Neural cell (in vitro differentiated cells): Measurements from ENCODE around the gene PTPRN2. TPM values are rescaled to one million over a fixed set of nuclear protein-coding genes. Genes with fewer than 3 reads are reported as not detected.

Source experiments
- H2AFZ ChIP-seq: fragments of 200-600, 300-800 bp; sonication (generic), shearing (Covaris generic); 2 replicates; pipeline ENCODE4 v1.6.0; 2014; ENCODE audit warnings: low read depth, mild to moderate bottlenecking, antibody characterized with exemption, low read length, moderate library complexity
- H3F3A ChIP-seq: fragments of 200-600 bp; shearing (Covaris generic); 2 replicates; pipeline ENCODE4 v1.6.1; 2016; ENCODE audit warnings: mild to moderate bottlenecking, moderate library complexity, mixed read lengths, antibody characterized with exemption, low read length; ENCODE audit not compliant: insufficient read depth, poor library complexity, severe bottlenecking
- H3K27ac ChIP-seq: fragments of 200-600, 300-800 bp; sonication (generic), shearing (Covaris generic); 2 replicates; pipeline ENCODE4 v1.5.1; 2014; ENCODE audit warnings: mild to moderate bottlenecking, low read length, moderate library complexity
- H3K27me3 ChIP-seq: fragments of 300-800, 200-600 bp; sonication (generic), shearing (Covaris generic); 2 replicates; pipeline ENCODE4 v1.6.0; 2014; ENCODE audit warnings: mild to moderate bottlenecking, low read depth, low read length, moderate library complexity; ENCODE audit not compliant: insufficient read depth
- H3K36me3 ChIP-seq: fragments of 300-800, 200-600 bp; sonication (generic), shearing (Covaris generic); 2 replicates; pipeline ENCODE4 v1.5.1; 2014; ENCODE audit warnings: mild to moderate bottlenecking, antibody characterized with exemption, low read length, moderate library complexity; ENCODE audit not compliant: insufficient read depth
- H3K4me2 ChIP-seq: fragments of 300-800, 200-600 bp; sonication (generic), shearing (Covaris generic); 2 replicates; pipeline ENCODE4 v1.6.0; 2014; ENCODE audit warnings: mild to moderate bottlenecking, low read length
- H3K4me3 ChIP-seq: fragments of 300-800, 200-600 bp; sonication (generic), shearing (Covaris generic); 2 replicates; pipeline ENCODE4 v1.5.1; 2014; ENCODE audit warnings: mild to moderate bottlenecking, low read length, moderate library complexity
- H3K79me2 ChIP-seq: fragments of 200-600 bp; shearing (Covaris generic); replicated peaks from 2 replicates; pipeline ENCODE4 v1.6.0; 2014; ENCODE audit warnings: mild to moderate bottlenecking, low read length, moderate library complexity; ENCODE audit not compliant: insufficient read depth
- H3K9ac ChIP-seq: fragments of 300-800, 200-600 bp; sonication (generic), shearing (Covaris generic); 2 replicates; pipeline ENCODE4 v1.6.1; 2016; ENCODE audit warnings: mild to moderate bottlenecking, low read length, mixed read lengths
- H3K9me2 ChIP-seq: fragments of 200-600 bp; shearing (Covaris generic); 2 replicates; pipeline ENCODE4 v1.6.1; 2016; ENCODE audit warnings: mild to moderate bottlenecking, low read length, mixed read lengths; ENCODE audit not compliant: insufficient read depth
- H3K9me3 ChIP-seq: fragments of 200-600, 300-800 bp; sonication (generic), shearing (Covaris generic); 2 replicates; pipeline ENCODE4 v1.6.1; 2016; ENCODE audit warnings: mild to moderate bottlenecking, mixed run types, low read length, moderate library complexity, mixed read lengths
- H4K20me1 ChIP-seq: fragments of 200-600 bp; shearing (Covaris generic); 2 replicates; pipeline ENCODE4 v1.6.1; 2016; ENCODE audit warnings: mild to moderate bottlenecking, mixed run types; ENCODE audit not compliant: insufficient read depth
- EP300 ChIP-seq: fragments of 450-650 bp; conservative IDR thresholded peaks from 2 replicates; pipeline ENCODE4 v1.6.1; 2014; ENCODE audit warnings: antibody characterized with exemption, mild to moderate bottlenecking, moderate library complexity; ENCODE audit not compliant: poor library complexity, severe bottlenecking
- EZH2 ChIP-seq: fragments of 200-600, 300-800 bp; shearing (Covaris generic), sonication (generic); IDR thresholded peaks from 2 replicates; pipeline ENCODE4 v1.6.1; 2014; ENCODE audit warnings: antibody characterized with exemption, low read length, borderline replicate concordance, mild to moderate bottlenecking; ENCODE audit not compliant: insufficient read depth, poor library complexity, severe bottlenecking
- MXI1 ChIP-seq: fragments of 450-650 bp; conservative IDR thresholded peaks from 2 replicates; pipeline ENCODE4 v1.6.1; 2014; ENCODE audit warnings: antibody characterized with exemption, mild to moderate bottlenecking; ENCODE audit not compliant: poor library complexity, severe bottlenecking
- POLR2AphosphoS5 ChIP-seq: IDR thresholded peaks from 2 replicates; pipeline ENCODE4 v1.6.1; 2012
- RAD21 ChIP-seq: fragments of 450-650 bp; conservative IDR thresholded peaks from 2 replicates; pipeline ENCODE4 v1.6.1; 2014; ENCODE audit warnings: antibody characterized with exemption, mild to moderate bottlenecking, moderate library complexity
- SMC3 ChIP-seq: fragments of 450-650 bp; conservative IDR thresholded peaks from 2 replicates; pipeline ENCODE4 v1.6.1; 2014; ENCODE audit warnings: antibody characterized with exemption, mild to moderate bottlenecking, moderate library complexity; ENCODE audit not compliant: poor library complexity
- TAF1 ChIP-seq: IDR thresholded peaks from 2 replicates; pipeline ENCODE4 v1.6.1; 2012; ENCODE audit warnings: low read depth
- polyA plus RNA-seq: library from polyadenylated mRNA; depleted of rRNA; stranded (reverse); fragments of >200 nt; gene quantifications from 2 replicates; pipeline ENCODE4 v1.2.3, GENCODE V29; 2014
- TF ChIP-seq, protein P1 (sequence below): IDR thresholded peaks from 2 replicates; pipeline ENCODE4 v1.6.1; 2012; ENCODE audit warnings: borderline replicate concordance

The PTPRN2 gene
- polyA plus RNA-seq, 1 donor from 2014 or later = 31.0 TPM

DNA sequence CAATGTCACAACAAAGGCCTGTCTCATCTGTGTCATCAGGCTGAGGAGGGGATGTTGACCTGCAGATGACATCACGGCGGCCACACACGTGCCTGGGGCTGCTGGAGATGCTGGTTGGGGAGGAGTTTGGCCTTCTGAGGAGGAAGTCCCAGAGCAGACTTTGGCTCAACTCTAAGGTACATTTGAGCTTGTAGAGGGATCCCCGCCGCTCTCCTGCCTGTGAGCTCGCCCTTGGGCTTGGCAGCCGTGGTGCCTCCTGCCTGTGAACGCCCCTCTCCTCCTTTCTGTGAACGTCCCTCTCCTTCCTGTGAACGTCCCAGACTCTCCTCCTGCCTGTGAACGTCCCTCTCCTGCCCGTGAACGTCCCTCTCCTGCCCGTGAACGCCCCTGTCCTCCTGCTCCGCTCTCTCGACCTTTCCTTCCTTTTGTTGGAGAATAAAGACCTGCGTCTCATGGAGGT lies 1074.4 kb downstream of the PTPRN2 start:
- Histone ChIP-seq H3K9ac (no peak overlapping the region), H3K27me3 (no peaks in the 10 kb centered on the region), H3K79me2 (no peaks in the 10 kb centered on the region), H4K20me1 (no peaks in the 10 kb centered on the region), H3K36me3 (no peaks in the 10 kb centered on the region), H3K9me3 (no peaks in the 10 kb centered on the region), H3K9me2 (no peaks in the 10 kb centered on the region), H3F3A (no peaks in the 10 kb centered on the region), H3K27ac (no peak overlapping the region), H3K4me3 (no peak overlapping the region), H3K4me2 (no peak overlapping the region), H2AFZ (no peak overlapping the region)
- TF ChIP-seq EZH2 = no peak
- TF ChIP-seq TAF1 = no peak
- no peak for TF ChIP-seq RAD21

DNA sequence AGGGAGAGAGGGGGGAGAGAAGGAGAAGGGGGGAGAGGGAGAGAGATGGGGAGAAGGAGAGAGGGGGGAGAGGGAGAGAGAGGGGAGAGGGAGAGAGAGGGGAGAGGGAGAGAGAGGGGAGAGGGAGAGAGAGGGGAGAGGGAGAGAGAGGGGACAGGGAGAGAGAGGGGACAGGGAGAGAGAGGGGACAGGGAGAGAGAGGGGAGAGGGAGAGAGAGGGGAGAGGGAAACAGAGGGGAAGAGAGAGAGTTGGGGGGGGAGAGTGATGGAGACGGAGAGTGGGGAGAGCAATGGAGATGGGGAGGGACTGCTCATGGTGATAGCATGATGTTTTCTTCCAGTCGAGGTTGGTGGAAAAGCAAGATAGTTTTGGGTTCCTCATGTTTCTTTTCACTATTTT lies 1078.4 kb downstream of the PTPRN2 start:
- no peaks in the 10 kb centered on the region for H3K36me3 ChIP-seq
- no peaks in the 10 kb centered on the region for H3K27me3 ChIP-seq
- no peaks in the 10 kb centered on the region for H3K79me2 ChIP-seq
- no peaks in the 10 kb centered on the region for H3K9me2 ChIP-seq
- no peaks in the 10 kb centered on the region for H3F3A ChIP-seq
- no peak overlapping the region for H3K4me2 ChIP-seq
- H4K20me1 ChIP-seq = no peaks in the 10 kb centered on the region
- no peak overlapping the region for H3K4me3 ChIP-seq
- H3K27ac ChIP-seq = no peak overlapping the region
- TF ChIP-seq EP300 = no peak
- TF ChIP-seq TAF1 = no peak
- no peak overlapping the region for H2AFZ ChIP-seq
- H3K9me3 ChIP-seq = no peaks in the 10 kb centered on the region
- no peak overlapping the region for H3K9ac ChIP-seq

DNA sequence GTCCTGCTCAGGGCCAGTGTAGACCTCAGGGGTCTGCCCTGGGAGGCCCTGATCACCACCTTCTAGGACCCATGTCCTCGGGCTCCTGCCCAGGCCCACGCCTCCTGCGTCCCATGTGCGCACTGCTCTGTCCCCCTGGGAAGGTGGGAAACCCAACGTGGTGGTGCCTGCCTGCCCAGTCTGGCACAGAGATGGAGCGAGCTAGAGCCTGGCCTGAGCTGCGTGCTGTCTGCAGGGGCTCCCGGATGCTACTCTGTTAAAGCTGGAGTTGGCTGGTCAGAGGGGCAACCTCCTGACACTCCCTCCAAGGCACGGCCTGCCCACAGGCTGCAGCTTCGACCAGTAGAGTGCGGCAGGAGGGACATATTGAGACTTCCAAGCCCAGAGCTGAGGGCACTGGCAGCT lies 1079.1 kb downstream of the PTPRN2 start:
- H3K9me3 ChIP-seq = no peaks in the 10 kb centered on the region
- H3K4me3 ChIP-seq = no peak overlapping the region
- H3K79me2 ChIP-seq = no peaks in the 10 kb centered on the region
- H3K4me2 ChIP-seq = no peak overlapping the region
- H3K9ac ChIP-seq = no peak overlapping the region
- peak overlapping the region; percentile 34 for H3K27ac ChIP-seq
- H3K27me3 ChIP-seq = no peaks in the 10 kb centered on the region
- H3K36me3 ChIP-seq = no peaks in the 10 kb centered on the region
- H4K20me1 ChIP-seq = no peaks in the 10 kb centered on the region
- H3K9me2 ChIP-seq = no peaks in the 10 kb centered on the region
- TF ChIP-seq MXI1 (no peak), RAD21 (no peak), SMC3 (no peak), POLR2AphosphoS5 (no peak), TAF1 (no peak), EZH2 (no peak)
- TF ChIP-seq, protein P1, sequence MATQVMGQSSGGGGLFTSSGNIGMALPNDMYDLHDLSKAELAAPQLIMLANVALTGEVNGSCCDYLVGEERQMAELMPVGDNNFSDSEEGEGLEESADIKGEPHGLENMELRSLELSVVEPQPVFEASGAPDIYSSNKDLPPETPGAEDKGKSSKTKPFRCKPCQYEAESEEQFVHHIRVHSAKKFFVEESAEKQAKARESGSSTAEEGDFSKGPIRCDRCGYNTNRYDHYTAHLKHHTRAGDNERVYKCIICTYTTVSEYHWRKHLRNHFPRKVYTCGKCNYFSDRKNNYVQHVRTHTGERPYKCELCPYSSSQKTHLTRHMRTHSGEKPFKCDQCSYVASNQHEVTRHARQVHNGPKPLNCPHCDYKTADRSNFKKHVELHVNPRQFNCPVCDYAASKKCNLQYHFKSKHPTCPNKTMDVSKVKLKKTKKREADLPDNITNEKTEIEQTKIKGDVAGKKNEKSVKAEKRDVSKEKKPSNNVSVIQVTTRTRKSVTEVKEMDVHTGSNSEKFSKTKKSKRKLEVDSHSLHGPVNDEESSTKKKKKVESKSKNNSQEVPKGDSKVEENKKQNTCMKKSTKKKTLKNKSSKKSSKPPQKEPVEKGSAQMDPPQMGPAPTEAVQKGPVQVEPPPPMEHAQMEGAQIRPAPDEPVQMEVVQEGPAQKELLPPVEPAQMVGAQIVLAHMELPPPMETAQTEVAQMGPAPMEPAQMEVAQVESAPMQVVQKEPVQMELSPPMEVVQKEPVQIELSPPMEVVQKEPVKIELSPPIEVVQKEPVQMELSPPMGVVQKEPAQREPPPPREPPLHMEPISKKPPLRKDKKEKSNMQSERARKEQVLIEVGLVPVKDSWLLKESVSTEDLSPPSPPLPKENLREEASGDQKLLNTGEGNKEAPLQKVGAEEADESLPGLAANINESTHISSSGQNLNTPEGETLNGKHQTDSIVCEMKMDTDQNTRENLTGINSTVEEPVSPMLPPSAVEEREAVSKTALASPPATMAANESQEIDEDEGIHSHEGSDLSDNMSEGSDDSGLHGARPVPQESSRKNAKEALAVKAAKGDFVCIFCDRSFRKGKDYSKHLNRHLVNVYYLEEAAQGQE = no peak
- H2AFZ ChIP-seq = no peak overlapping the region
- no peaks in the 10 kb centered on the region for H3F3A ChIP-seq
